ENCODE data around the gene ABCG2.

The ABCG2 gene

DNA sequence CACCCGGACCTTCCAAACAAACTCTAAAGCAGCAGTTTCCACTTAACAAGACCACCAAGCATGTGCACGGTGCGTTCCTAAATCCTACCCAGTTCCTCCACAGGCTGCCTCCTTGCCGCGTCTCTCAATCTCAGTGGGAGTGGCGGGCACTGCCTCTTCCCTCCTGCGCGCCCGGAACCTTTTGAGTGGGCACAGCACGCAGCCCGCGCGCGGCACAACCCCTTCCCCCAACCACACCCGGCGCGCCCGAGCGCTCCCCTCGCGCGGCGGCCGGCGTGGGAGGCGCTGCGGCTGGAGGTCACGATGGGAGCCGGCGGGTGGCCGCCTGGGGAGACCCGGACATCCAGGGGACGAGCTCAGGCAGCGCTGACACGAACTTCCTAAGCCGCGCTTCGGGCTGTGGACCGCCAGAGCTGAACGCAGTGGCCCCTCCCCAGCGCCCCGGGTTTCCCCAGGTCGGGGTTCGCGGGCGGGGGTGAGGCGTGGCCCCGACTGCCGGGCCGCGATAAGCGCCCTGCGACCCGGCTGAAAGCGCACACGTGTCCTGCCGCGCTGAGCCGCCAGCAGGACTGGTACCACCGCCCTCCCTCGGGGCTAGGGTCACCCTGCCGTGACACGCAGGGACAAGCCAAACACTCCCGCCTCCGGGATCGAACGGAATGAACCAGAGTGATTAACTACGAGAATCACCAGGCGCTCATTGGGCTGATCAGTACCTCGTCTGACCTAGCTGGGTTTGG, at the start of gene ABCG2:
TSS of gene ABCG2 (minus strand) at position 151 of the 740 bp plus-strand sequence. CDS start 18,644 bp downstream, outside the sequence.
- DNase-seq: no peak

DNA sequence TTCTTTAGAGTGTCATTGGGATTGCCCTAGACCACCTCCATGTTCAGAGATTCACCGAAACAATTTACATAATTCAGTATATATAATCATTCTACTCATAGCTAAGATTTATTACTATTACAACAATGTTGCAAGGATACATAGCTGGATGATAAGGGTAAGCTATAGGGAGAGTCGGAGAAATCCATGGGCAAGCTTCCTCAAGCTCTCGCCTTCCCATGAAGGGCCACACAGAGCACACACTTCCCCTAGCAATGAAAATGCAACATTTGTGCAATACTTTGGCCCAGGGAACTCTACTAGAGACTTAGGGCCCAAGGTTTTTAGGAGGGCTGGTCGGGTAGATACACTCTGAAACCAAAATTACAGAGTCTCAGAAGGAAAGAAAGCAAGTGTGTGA, 49.7 kb upstream of the ABCG2 start:
- no peak for DNase-seq

DNA sequence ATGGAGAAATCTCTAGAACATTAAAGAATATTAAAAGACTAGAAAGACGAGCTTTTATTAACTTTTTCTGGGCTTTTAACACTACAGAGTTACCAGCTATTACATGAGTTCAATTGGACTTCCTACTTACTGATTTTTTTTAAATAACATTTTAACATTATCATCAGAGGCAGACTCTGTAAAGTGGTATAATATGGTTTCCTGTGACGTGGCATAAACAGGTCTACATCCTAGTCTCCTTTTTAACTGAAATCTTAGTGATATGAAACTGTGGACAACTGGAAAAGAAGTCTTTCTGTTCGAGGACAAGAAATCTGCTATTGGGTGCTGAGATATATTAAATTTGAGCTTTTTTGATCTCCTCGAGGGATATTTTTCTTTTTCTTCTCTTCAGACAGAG, 48.7 kb upstream of the ABCG2 start:
- DNase-seq: no peak

DNA sequence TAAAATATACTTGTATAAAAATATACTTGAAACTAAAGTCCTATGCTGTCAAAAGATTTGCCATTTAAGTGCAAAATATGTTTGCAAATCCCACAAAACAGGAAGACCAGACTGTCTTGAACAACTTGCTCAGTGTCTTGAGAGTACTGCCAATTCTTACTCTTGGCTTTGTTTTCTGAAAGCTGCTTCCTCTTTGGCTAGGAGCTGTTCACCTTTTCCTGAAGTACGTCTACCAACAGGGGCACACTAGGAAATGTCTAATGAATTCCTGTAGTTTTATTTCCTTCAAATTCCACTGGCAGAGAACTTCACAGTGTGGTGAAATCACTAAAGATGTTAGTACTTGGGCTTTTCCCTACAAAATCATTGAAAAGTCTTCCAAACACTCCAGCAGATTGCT, 46.4 kb upstream of the ABCG2 start:
- DNase-seq: no peak

DNA sequence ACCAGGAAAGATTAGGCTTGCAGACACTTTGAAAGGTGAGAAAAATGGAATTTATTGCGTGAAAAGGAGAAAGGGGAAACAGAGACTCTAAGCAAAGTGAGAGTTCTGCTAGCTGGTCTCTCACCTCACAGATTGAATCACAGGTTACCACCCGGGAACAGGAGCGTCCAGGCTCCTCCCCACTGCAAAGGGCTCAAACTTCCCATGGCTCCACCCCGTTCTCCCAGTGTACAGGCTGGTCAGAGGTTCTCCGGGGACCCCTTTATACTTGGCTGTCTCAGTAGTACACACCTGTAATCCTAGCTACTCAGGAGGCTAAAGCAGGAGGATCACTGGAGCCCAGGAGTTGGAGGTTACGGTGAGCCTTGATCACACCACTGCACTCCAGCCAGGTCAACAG, 44.0 kb upstream of the ABCG2 start:
- no peak for DNase-seq

DNA sequence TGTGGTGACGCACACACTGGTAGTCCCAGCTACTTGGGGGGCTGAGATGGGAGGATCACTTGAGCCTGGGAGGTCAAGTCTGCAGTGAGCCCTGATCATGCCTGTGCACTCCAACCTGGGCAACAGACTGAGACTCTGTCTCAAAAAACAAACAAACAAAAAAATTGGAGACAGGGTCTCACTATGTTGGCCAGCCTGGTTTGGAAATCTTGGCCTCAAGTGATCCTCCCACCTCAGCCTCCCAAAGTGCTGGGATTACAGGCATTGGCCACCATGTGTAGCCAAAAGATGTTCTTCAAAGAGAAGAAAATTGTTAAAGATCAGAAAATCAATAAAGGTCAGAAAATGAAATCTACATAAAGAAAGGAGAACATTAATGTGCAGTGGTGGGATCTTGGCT, 41.7 kb upstream of the ABCG2 start:
- DNase-seq: no peak

DNA sequence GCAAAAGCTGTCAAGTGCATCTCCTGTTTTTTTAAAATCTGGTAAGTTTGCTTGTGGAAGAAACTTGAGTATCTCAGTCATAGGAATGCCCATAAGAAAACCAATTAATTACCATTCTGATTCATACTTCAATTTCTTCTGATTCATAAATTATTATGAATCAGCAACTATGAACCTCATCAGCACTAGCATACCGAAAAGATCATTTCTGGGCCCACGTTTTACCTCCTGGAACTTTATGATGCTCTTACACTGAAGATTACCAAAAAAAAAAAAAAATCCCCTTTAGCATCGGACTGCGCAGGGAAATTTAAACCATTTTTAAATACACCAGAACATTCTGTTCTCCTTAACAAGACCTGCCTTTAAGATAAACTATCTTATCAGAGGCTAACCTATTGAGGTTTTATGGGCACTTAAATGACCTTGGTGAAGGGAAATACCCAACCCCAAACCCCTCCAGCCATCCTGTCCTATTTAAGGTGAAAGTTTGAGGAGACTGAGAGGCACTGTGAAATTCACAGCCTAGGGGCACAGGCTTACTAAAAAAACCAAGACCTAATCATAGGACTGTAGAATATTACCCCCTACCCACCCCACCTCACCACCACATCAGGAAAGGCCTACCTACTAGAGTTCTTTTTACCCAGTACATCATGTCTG, 38.2 kb upstream of the ABCG2 start:
- DNase-seq: no peak

DNA sequence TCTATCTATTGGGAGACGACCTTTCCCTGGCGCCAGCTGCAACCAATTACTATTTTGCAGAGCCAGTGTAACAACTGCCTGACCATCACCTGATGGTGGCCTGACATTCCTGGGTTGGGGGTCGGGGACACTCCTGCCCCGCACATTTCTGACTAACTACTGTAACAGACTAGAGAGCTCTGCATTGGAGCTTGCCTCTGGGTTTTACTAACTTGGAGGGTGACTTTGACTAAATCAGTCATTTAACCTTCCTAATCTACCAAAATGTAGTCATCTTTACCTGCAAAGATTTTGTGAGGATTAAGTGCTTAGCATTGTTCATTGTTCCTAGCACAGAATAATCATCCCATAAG, 37.5 kb upstream of the ABCG2 start:
- DNase-seq: no peak

DNA sequence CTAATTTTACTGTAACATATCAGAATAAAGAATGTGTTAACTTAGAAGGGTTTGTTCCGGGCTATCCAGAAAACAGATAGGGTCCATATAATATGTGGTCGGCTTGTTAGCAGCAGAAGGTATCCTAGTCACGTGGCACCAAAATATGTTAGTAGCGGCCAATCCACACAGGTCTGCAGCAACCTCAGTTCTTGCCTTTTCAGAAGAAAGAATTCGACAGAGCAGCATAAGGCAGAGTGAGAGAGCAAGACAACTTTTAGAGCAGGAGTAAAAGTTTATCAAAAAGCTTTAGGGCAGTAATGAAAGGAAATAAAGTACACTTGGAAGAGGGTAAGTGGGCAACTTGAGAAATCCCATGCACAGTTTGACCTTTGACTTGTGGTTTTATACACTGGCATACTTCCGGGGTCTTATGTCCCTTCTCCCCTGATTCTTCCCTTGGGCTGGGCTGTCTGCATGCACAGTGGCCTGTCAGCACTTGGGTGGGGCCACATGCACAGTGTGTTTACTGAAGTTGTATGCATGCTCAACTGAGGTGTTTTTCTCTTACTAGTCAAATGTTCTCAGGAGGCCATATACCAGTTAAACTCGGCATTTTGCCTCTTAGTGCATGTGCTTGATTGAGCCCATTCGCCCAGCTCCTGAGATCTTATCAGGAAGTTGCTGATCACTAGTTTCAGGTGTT, 37.0 kb upstream of the ABCG2 start:
- DNase-seq: no peak

DNA sequence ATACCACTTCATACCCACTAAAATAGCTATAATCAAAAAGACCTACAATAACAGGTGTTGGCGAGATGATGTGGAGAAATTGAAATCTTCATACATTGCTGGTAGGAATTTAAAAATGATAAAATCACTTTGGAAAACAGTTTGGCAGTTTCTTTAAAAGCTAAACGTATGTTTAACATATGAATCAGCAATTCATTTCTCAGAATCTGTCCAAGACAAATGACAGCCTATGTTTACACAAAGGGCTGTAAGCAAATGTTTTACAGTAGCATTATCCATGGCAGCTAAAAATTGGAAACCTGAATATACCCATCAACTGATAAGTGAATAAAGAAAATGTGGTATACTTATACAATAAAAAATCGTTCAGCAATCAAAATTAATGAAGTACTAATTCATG, 33.0 kb upstream of the ABCG2 start:
- DNase-seq: no peak

DNA sequence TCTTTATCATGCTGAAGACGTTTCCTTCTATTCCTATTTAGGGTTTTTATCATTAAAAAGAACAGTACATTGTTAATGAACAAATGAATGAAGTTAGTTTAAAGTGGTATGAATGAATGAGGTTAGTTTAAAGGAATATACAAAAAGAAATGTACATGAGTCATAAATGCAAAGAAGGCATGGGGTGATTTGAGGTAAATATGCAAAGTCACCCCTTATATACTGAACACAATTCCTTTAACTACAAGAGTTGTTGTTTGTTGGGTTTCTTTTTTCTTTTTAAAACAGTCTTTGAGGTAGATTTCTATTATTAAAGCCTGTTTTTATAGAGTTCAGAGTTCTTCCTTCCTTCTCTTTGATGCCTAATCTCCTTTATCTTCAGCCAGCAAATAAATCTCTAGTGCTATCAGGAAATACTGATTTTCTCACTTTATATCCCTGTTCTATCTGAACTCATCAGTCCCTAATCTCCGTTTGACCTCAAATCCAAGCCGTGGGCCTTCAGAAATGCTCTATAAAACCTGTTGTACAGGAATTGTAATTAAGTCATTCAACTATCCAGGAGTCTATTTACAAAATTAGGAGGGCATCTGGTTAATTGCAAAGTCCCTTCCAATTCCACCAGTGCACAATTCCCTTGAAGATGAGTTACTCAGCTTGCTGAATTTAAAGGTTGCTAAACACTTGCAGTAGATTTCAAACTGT, 31.6 kb upstream of the ABCG2 start:
- no peak for DNase-seq

DNA sequence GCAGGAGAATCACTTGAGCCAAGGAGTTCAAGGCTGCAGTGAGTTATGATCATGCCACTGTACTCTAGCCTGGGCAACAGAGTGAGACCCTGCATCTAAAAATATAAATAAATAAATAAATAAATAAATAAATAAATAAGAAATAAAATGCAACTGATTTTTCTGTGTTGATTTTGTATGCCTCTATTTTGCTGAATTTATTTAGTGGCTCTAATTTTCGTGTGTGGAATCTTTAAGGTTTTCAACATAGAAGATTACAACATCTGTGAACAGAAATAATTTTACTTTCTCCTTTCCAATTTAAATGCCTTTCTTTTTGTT, 30.9 kb upstream of the ABCG2 start:
- DNase-seq: no peak

DNA sequence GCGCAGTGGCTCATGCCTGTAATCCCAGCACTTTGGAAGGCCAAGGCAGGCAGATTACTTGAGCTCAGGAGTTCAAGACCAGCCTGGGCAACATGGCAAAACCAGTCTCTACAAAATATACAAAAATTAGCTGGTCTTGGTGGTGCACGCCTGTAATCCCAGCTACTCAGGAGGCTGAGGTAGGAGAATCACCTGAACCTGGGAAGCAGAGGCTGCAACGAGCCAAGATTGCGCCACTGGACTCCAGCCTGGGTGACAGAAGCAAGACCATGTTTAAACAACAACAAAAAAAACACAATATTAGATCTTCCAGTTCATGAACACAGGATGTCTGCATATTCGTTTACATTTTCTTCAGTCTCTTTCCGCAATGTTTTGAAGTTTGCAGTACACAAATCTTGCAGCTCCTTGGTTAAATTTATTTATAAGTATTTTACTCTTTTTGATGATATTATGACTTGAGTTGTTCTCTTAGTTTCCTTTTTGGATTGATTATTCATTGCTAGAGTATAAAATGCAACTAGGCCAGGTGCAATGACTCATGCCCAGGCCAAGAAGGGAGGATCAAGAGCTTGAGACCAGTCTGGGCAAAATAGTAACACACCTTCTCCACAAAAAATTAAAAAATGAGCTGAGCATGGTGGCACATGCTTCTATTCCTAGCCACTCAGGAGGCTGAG, 30.4 kb upstream of the ABCG2 start:
- DNase-seq: no peak

DNA sequence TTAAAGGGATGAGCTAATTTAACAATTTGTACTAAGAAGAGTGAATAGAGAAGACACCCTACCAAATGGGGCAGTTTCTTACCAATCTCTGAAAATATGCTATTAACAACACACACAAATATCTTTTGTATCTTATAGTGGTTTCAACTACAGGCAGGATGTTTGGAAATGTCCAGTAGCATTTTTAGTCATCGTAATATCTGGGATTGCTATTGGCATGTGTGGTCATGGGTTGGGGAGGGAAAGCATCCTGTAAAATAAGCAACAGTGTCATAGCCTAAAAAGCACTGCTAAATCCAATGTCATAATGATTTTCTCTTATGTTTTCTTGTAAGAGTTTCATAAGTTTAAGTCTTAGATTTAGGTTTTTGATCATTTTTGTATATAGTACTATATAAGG, 29.3 kb upstream of the ABCG2 start:
- DNase-seq: no peak

DNA sequence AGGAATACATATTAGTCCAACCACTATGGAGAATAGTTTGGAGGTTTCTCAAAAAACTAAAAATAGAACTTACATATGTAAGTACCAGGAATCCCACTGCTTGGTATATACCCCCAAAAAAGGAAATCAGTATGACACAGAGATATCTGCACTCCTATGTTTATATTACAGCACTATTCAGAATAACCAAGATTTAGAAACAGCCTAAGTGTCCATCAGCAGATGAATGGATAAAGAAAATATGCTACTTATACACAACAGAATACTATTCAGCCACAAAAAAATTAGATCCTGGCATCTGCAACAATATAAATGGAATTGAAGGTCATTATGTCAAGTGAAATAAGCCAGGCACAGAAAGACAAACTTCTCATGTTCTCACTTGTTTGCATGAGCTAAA, 27.5 kb upstream of the ABCG2 start:
- DNase-seq: no peak

DNA sequence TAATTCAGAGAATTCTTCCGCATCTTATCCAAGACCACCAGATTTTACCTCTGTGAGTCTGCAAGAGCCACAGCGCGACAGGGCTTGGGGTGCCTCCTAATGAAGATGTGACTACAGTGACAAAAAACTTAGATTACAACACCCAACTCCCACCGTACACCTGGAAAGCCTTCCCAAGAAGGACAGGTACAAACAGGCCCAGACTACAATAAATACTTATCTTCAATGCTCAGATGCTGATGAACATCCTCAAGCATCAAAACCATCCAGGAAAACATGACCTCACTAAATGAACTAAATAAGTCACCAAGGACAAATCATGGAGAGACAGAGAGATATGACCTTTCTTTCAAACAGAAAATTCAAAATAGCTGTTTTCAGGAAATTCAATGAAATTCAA, 20.8 kb upstream of the ABCG2 start:
- DNase-seq: no peak

DNA sequence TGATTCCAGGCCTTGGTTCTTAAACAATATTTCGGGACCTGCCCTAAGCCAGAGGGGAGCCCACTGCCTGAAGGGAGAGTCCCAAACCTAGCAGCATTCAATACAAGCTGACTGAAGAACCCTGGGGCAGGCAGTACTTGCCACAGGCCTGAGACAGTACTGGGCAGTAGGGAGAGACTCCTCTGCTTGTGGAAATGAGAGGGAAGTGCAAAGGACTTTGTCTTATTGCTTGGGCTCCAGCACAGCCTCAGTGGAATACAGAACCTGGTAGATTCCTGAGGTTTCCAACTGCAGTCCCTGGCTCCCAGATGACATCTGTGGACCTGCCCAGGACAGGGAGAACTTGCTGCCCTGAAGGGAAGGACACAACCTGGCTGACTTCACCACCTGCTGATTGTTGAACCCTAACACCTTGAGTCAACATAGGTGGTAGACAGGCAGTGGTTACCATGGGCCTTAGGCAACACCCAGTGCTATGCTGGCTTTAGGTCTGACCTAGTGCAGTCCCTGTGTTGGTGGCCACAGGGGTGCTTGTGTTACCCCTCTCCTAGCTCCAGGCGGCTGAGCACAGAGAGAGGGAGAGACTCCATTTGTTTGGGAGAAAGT, 20.3 kb upstream of the ABCG2 start:
- DNase-seq: no peak

DNA sequence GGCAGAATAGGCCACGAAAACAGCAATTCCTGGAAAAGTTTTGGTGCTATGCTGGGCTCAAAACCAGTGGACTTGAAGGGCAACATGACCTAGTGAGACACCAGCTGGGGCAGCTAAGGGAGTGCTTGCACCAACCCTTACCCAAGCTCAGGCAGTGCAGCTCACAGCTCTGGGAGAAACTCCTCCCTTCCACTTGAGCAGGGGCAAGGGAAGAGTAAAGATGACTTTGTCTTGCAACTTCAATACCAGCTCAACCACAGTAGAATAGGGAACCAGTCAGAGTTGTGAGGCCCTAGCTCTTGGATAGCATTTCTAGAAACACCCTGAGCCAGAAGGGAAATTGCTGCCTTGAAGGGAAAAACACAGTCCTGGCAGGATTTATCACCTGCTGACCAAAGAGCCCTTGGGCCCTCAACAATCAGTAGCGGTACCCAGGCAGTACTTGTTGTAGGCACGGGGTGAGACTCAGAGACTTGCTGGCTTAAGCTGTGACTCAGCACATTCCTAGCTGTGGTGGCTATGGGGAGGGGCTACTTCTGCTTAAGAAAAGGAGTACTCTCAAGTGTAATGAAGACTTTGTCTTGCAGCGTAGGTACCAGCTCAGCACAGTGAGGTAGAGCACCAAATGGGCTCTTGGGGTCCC, 19.7 kb upstream of the ABCG2 start:
- DNase-seq: no peak

DNA sequence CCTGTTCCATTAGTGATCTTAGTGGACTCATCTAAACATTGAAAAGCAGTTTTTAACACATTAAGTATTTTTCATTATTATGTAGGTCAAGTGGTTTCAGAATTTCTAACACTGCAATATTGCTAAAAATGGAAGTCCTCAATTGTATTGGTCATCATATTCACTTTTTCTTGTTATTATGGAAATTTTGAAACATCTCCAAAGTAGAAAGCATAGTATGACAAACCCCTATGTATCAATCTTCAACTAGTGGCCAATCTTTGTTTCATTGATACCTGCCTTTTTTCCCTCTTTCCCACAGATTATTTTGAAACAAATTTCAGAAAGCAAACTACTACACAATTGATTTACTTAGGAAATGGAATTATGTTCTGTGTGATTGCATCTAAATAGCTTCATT, 14.5 kb upstream of the ABCG2 start:
- no peak for DNase-seq

DNA sequence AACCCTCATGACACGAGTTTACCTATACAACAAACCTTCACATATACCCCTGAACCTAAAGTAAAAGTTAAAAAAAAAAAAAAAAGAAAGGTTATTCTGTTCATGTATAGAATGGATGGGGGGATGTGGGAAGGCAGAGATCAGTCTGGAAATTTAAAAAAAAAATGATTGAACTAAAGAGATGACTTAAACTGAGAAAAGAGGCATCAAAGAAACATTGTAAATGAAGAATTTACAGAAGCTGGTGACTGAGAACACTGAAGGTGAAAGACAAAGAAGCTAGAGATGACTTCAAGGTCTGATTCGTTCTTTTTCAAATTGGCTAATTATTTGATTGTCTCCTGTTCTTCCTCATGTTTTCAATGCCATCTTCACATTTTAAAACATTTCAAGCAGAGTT, 12.8 kb upstream of the ABCG2 start:
- DNase-seq: no peak

DNA sequence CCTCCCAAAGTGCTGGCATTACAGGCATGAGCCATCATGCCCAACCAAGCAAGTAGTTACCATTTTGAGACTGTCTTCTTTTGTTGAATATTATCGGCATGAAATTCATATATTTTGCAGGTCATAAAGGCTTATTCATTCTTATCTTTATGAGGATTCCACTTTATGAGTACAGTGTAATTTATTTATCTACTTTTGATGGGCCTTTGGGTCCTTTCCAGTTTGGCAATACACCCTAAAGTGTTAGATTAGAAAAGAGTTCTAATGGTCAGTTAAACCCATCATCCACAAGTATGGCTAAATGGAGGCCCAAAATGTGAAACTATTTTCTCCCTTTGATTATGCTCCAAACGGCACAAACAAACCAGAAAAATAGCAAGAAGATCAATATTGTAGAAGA, 10.9 kb upstream of the ABCG2 start:
- DNase-seq: no peak

DNA sequence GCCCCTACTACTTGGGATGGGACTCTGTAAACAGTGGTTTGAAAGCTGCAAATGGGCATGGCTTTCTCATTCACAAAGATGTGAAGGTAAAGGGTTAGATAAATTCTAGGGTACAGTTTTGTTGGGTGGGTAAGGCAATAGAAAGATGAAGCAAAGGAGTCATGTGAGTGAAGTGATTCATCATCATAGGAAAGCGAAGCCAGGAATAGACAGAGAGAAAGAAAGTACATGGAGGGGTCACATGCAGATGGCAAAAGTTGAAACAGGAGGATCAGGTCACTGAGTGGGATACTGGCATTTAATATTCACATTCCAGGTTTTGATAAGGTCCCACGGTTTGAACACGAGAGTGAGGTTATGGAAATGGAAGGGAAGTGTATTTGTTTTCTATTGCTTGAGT, 8.2 kb upstream of the ABCG2 start:
- no peak for DNase-seq

Data from NCI-H2171 treated with DMSO at 0.1 percent for 48 hours (cell line).